ENCODE measurements around the gene IRF1.

- TF ChIP-seq POLR2A (IDR thresholded peaks at IDR 0.05; ENCODE audit: low read length) (no peak), GATA1 (IDR thresholded peaks at IDR 0.05; ENCODE audit: low read depth, low read length) (no peak)
These were observed 34.1 kb downstream of the IRF1 start for GRCh38 chr5:132456296-132456986.

All from erythroblast (primary cell).